ENCODE data around the gene MON2.
"Not testable (repeated sequence)": the region's sequence is repeated elsewhere in the genome, so short reads cannot be mapped to it uniquely, and the experiment has no call there.

Gene MON2

GRCh38 chr12:62481843-62482540, 15.4 kb downstream of the MON2 start:
- DNase-seq, result no peak

GRCh38 chr12:62482769-62483168, 16.1 kb downstream of the MON2 start:
- no peak for DNase-seq

GRCh38 chr12:62484233-62484632, 17.6 kb downstream of the MON2 start:
- no peak for DNase-seq

GRCh38 chr12:62505786-62506185, 39.2 kb downstream of the MON2 start:
- no peak for DNase-seq

GRCh38 chr12:62512901-62513300, 46.3 kb downstream of the MON2 start:
- DNase-seq, result no peak

GRCh38 chr12:62514080-62514479, 47.5 kb downstream of the MON2 start:
- not testable (repeated sequence) for DNase-seq

- no peak for DNase-seq
Measured at GRCh38 chr12:62516927-62517326, 50.3 kb downstream of the MON2 start.

GRCh38 chr12:62517887-62518286, 51.3 kb downstream of the MON2 start:
- DNase-seq, result no peak

GRCh38 chr12:62519043-62519442, 52.4 kb downstream of the MON2 start:
- DNase-seq, result no peak

GRCh38 chr12:62520361-62520760, 53.7 kb downstream of the MON2 start:
- no peak for DNase-seq

- DNase-seq, result no peak
Measured at GRCh38 chr12:62522984-62523383, 56.4 kb downstream of the MON2 start.

- no peak for DNase-seq
Measured at GRCh38 chr12:62523619-62524018, 57.0 kb downstream of the MON2 start.

GRCh38 chr12:62525271-62525670, 58.6 kb downstream of the MON2 start:
- no peak for DNase-seq

GRCh38 chr12:62530596-62530995, 64.0 kb downstream of the MON2 start:
- no peak for DNase-seq

GRCh38 chr12:62532333-62532732, 65.7 kb downstream of the MON2 start:
- no peak for DNase-seq

GRCh38 chr12:62533087-62533754, 66.6 kb downstream of the MON2 start:
- no peak for DNase-seq

- no peak for DNase-seq
Measured at GRCh38 chr12:62533755-62534107, 67.1 kb downstream of the MON2 start.

GRCh38 chr12:62536546-62536945, 69.9 kb downstream of the MON2 start:
- DNase-seq, result no peak

GRCh38 chr12:62537551-62537950, 70.9 kb downstream of the MON2 start:
- DNase-seq, result no peak

GRCh38 chr12:62540354-62540753, 73.7 kb downstream of the MON2 start:
- DNase-seq, result no peak

- DNase-seq, result no peak
Measured at GRCh38 chr12:62542814-62543213, 76.2 kb downstream of the MON2 start.

- DNase-seq, result no peak
Measured at GRCh38 chr12:62543324-62543723, 76.7 kb downstream of the MON2 start.

- no peak for DNase-seq
Measured at GRCh38 chr12:62543741-62544140, 77.1 kb downstream of the MON2 start.

- no peak for DNase-seq
Measured at GRCh38 chr12:62552906-62553556, 86.4 kb downstream of the MON2 start.
